HG02798 (cell line): ENCODE measurements around the gene TMEM38B.
"Not testable (repeated sequence)": the region's sequence is repeated elsewhere in the genome, so short reads cannot be mapped to it uniquely, and the experiment has no call there.

Experiments used
- ATAC-seq: cut with Tn5 transposase; IDR thresholded peaks from one replicate; pipeline ENCODE4 v1.9.1; 2021; ENCODE audit warnings: mild to moderate bottlenecking; ENCODE audit not compliant: unreplicated experiment, poor library complexity

Gene TMEM38B

DNA sequence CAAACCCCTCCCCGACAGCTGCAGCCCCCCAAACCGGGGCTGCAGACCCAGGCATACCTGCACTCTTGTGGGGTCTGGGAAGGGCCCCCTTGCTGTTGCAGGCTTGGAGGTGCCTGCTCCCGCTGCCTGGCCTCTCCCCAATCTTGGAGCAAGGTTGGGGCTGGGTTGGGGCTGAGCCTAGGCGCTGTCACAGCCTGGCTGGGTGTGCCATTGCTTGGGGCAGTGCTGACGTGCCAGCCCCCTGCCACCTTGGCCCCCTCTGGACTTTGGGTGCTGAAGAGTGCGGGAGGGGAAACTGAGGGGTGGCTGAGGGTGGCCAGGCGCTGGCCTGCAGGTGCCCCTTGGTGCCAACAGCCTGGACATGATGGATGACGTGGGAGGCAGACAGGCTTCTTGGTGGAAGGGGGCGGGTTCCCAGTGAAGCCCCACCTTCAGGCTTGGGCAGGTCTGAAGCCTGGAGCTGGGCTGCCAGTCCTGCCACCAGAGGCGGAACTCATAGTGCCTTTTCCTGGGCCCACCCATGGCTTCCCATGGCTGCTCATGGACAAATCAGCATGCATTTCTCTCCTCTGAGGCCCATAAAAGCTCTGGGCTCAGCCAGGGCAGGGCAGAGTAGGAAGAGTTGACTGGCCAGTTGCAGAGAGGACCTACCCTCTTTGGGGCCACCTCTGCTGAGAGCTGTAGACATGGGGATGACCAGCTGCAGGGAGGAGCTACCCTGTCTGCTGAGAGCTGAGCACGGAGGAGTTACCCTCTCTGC is 19.1 kb downstream of the TMEM38B start:
- ATAC-seq = no peak

DNA sequence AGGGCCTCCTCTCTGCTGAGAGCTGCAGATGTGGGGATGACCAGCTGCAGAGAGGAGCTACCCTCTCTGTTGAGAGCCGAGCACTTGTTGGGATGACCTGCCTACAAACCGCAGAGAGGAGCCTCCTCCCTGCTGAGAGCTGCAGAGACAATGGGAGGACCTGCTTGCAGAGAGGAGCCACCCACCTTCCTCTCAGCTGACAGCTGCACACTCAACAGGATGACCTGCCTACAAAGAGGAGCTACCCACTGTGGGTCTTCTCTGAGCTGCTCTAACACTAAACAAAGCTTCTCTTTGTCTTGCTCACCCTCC is 19.6 kb downstream of the TMEM38B start:
- ATAC-seq = no peak

DNA sequence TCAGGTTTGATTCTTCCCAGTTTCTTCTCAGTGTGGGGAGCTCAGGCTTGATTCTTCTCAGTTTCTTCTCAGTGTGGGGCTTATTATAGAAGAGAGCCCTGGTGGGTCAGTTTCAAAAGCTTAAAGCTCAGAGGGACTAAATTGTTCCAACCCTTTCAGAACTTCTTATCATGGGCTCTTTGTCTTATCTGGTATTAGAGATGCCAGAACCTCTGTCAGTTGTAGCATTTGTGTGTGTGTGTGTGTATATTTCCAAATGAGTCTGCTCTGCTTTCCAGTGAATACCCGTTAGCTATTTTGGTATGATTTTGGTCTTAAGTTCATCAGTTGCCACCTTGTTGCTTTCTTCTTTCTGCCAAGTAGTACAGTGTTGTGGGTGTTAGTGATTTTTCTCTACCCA is 21.8 kb downstream of the TMEM38B start:
- no peak for ATAC-seq

DNA sequence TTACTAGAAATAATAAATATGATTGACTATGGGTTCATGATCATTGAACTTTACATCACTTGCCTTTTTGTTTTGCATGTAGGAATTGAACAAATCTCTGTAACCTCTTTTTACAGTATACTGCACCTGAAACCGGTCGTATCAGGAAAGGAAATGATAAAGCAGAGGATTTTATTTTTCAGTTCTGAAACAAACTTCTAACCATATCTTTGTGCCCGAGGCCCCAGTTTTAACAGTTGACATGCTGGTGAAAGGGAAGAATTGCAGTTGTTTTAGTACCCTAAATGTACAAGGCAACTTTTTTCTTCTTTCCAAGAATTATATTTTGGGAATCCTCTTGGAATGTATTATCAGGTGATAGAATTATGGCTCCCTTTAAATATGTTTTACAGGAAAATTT is 27.8 kb downstream of the TMEM38B start:
- no peak for ATAC-seq

DNA sequence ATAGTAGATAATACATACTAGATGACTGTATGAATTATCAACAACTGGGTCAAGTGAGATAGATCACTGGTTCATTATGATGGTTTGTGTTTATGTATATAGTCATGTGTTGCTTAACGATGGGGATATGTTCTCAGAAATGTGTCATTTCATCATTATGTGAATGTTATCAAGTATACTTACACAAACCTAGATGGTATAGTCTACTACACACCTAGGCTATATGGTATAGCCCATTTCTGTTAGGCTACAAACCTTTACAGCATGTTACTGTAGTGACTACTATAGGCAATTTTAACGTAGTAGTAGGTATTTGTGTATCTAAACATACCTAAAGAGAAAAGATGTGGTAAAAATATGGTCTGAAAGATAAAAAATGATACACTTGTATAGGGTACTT is 31.0 kb downstream of the TMEM38B start:
- no peak for ATAC-seq

DNA sequence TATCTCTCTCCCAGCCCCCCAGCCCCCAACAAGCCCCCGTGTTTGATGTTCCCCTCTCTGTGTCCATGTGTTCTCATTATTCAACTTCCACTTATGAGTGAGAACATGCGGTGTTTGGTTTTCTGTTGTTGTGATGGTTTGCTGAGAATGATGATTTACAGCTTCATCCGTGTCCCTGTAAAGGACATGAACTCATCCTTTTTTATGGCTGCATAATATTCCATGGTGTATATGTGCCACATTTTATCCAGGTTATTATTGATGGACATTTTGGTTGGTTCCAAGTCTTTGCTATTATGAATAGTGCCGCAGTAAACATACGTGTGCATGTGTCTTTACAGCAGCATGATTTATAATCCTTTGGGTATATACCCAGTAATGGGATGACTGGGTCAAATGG is 33.9 kb downstream of the TMEM38B start:
- not testable (repeated sequence) for ATAC-seq

DNA sequence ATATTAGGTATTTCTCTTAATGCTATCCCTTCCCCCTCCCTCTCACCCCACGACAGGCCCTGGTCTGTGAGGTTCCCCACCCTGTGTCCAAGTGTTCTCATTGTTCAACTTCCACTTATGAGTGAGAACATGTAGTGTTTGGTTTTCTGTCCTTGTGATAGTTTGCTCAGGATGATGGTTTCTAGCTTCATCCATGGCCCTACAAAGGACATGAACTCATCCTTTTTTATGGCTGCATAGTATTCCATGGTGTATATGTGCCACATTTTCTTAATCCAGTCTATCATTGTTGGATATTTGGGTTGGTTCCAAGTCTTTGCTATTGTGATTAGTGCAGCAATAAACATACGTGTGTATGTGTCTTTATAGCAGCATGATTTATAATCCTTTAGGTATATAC is 37.1 kb downstream of the TMEM38B start:
- not testable (repeated sequence) for ATAC-seq

DNA sequence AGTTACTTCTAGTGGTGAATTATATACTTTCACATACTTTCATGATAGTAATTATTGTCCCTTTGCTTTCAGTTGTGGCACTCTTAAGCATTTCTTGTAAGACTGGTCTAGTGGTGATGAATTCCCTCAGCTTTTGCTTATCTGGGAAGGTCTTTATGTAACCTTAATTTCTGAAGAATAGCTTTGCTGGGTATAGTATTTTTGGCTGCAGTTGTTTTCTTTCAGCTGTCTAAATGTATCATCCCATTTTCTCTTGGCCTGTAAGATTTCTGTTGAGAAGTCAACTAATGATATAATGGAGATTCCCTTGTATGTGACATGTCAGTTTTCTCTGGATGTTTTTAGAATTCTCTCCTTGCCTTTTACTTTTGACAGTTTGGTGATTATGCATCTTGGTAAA is 41.0 kb downstream of the TMEM38B start:
- no peak for ATAC-seq

DNA sequence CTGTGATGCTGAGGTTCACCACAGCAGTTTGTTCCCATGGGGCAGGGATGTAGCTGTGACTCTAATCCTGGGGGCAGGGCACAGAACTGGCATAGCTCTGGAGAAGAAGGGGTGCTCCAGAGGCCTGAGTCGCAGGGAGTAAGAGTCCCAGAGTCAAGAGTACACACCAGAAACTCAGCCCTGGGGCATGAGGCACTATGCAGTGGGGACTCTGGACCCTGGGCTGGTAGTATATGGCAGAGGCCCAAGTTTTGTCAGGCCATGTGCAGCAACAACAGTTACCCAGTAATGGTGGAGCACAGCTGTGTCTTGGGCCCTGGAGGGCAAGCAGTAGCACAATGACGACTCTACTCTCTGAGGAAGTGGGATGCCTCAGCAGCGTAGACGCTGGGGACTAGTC is 42.9 kb downstream of the TMEM38B start:
- no peak for ATAC-seq

DNA sequence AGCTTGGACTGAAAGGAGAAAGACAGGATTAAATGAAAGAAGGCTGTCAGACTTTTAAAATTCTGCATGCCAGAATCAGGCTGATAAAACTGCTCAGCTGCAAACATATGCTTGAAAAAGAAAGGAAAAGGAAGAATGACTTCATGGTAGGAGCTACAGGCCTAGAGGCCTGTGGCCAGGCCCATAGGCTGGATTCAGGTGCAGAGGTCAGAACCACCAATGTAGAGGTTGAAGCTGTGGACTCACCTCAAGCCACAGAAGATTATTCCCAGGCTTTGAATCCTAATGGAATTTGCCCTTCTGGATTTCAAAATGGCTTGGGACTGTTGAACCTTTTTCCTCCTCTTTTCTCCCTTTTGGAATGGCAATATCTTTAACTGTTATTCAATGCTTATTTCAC is 47.7 kb downstream of the TMEM38B start:
- ATAC-seq = no peak

DNA sequence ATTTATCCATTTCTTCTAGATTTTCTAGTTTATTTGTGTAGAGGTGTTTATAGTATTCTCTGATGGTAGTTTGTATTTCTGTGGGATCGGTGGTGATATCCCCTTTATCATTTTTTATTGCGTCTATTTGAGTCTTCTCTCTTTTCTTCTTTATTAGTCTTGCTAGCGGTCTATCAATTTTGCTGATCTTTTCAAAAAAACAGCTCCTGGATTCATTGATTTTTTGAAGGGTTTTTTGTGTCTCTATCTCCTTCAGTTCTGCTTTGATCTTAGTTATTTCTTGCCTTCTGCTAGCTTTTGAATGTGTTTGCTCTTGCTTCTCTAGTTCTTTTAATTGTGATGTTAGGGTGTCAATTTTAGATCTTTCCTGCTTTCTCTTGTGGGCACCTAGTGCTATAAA is 53.0 kb downstream of the TMEM38B start:
- ATAC-seq = not testable (repeated sequence)

DNA sequence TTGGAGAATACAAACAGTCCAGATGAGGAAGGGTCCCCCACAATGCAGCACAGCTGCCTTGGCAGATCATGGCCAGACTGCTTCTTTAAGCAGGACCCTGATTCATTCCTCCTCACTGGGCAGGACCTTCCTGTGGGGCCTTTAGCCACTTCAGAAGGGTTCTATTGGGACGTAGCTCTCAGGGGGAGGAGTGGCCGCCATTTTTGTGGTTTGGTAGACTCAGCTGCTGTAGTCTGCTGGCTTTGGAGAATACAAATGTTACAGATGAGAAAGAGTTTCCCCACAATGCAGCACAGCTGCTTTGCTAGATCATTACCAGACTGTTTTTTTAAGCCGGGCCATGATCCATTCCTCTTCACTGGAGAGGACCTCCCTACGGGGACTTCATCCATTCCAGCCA is 57.4 kb downstream of the TMEM38B start:
- no peak for ATAC-seq

DNA sequence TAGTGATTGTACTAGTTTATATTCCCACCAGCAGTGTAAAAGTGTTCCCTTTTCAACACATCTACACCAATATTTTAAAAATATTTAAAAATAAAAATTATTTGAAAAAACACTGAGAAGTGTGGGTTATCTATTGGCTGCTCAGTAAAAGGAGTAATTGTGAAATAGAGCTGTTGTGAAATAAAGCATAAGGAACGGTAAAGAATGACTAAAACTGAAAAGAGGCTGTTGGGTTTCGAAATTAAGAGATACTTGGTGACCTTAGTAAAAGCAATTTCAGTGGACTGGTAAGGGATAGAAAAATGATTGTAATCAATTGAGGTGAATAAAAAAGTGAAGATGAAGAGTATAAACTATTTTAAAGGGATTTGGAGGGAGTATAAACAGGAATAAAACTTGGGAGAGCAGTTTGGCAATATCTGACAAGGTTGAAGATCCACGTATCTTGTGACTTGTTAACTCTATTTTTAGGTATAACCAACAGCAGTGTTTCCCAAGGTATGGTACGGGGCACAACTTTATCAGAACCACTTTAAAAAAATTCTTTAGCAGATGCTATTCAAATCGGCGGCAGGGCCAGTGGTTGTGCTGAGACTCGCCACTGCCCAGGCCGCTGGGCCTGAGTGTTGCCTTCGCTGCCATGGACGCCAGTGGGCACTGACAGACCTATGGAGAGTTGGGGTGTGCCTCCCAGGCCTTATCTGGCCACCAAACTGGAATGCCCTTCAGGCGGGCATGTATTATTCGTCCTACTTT is 63.3 kb downstream of the TMEM38B start:
- no peak for ATAC-seq

DNA sequence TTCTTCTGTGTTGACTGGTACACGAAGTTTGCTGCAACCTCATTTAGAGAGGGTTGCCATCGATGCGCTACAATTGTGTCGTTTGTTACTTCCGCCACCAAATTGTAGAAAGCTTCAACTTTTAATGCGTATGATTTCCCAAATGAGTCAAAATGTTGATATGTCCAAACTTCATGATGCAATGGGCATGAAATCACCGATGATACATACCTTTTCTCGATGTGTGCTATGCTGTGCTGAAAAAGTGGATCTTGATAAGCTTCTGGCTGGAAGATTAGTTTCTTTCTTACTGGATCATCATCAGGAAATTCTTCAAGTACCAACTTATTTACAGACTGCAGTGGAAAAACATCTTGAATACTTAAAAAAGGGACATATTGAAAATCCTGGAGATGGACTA is 65.7 kb downstream of the TMEM38B start:
- no peak for ATAC-seq

DNA sequence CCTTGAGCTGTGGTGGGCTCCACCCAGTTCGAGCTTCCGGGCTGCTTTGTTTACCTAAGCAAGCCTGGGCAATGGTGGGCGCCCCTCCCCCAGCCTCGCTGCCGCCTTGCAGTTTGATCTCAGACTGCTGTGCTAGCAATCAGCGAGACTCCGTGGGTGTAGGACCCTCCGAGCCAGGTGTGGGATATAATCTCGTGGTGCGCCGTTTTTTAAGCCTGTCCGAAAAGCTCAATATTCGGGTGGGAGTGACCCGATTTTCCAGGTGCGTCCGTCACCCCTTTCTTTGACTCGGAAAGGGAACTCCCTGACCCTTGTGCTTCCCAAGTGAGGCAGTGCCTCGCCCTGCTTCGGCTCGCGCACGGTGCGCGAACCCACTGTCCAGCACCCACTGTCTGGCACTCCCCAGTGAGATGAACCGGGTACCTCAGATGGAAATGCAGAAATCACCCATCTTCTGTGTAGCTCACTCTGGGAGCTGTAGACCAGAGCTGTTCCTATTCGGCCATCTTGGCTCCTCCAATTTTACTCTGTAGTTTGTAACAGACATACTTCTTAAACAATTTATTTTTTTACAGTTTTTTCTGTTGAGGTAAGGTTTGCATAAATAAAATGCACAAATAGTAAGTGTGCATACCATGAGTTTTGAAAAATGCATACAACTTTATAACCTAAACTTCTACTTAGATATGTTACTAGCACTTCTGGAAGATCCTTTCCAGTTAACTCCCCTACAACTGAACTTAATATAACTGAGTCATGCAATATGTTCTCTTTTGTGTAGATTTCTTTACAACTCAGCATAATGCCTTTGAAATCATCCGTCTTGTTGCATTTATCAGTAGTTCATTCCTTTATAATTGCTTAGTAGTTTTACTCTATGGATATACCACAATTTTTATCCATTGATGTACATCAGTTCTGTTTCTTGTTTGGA is 88.5 kb downstream of the TMEM38B start:
- ATAC-seq = not testable (repeated sequence)

DNA sequence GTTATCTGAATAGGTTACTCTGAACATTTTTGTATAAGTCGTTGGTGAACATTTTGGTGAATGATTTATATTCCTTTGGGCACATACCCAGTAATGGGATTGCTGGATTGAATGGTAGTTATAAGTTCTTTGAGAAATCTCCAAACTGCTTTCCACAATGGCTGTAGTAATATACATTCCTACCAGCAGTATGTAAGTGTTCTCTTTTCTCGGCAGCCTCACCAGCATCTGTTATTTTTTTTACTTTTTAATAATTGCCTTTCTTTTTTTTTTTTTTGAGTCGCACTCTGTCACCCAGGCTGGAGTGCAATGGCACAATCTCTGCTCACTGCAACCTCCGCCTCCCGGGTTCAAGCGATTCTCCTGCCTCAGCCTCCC is 89.1 kb downstream of the TMEM38B start:
- ATAC-seq = not testable (repeated sequence)

DNA sequence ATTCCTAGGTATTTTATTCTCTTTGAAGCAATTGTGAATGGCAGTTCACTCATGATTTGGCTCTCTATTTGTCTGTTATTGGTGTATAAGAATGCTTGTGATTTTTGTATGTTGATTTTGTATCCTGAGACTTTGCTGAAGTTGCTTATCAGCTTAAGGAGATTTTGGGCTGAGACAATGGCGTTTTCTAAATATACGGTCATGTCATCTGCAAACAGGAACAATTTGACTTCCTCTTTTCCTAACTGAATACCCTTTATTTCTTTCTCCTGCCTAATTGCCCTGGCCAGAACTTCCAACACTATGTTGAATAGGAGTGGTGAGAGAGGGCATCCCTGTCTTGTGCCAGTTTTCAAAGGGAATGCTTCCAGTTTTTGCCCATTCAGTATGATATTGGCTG is 92.5 kb downstream of the TMEM38B start:
- not testable (repeated sequence) for ATAC-seq

DNA sequence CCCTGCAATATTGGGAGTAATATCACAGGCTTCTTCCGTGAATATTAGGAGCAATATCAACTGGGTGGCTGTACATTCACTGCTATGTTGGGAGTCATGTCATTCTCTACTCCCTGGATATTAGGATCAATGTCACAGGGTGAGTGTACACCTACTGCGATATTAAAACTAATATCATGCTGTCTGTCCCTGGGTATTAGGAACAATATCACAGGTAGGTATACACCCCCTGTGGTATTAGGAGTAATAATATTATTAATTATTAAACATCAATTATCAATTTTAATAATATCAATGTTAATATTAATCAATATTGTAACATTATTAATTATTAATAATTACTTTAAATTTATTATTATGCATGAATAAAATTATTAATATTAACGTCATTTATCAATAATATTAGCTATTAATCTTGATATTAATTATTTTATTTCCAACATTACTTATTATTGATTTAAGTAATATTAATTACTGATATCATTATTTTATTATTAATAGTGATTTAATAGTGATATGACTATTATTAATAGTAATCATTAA is 121.9 kb downstream of the TMEM38B start:
- ATAC-seq = no peak

DNA sequence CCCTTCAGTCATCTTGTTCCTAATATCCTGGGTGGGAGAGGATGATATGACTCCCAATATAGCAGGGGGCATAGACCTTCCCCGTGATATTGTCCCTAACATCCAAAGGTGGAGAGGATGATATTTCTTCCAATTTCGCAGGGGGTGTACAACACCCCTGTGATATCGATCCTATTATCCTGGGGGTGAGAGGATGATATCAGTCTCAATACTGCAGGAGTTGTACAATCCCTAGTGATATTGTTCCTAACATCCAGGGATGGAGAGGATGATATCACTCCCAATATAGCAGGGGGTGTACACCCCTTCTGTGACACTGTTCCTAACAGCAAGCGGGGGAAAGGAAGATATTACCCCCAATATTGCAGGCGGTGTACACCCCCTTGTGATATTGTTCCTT is 122.6 kb downstream of the TMEM38B start:
- ATAC-seq = no peak

DNA sequence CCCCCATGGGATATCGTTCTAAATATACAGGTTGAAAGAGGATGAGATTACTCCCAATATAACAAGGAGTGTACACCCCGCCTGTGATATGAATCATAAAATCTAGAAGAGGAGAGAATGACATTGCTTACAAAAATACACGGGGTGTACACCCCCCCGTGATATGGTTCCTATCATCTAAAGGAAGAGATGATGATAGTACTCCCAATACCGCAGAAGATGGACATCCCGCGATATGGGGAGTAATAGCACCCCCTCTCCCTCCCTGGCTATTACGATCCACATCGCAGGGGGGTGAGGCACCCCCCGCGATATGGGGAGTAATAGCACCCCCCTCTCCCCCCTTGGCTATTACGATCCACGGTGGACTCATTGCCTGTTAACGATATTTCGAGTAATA is 124.6 kb downstream of the TMEM38B start:
- no peak for ATAC-seq

DNA sequence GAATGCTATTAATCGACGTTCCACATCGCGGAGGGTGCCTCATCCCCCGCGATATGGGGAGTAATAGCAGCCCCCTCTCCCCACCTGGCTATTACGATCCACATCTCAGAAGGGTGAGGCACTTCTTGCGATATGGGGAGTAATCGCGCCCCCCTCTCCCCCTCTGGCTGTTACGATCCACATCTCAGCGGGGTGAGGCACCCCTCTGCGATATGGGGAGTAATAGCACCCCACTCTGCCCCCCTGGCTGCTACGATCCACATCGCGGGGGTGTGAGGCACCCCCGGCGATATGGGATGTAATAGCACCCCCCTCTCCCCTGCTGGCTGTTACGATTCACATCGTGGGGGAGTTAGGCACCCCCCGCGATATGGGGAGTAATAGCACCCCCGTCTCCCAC is 128.5 kb downstream of the TMEM38B start:
- ATAC-seq = no peak
